Astrocyte (in vitro differentiated cells and primary cell): ENCODE data around the gene PLXNC1. TPM values are rescaled to one million over a fixed set of nuclear protein-coding genes. Genes with fewer than 3 reads are reported as not detected.

ENCODE experiments used
- DNase-seq: peaks from one replicate; pipeline ENCODE4 v3.0.0-alpha.2; 2010; ENCODE audit warnings: low read depth
- FAIRE-seq: peaks from 2 replicates; lab custom pipeline; 2011; peaks lifted over from hg19 to GRCh38; lab: Jason Lieb, UNC
- H2AFZ ChIP-seq: 2 replicates; pipeline ENCODE4 v1.6.0; 2012; ENCODE audit warnings: low read depth, low read length, inconsistent platforms
- H3K27ac ChIP-seq: 2 replicates; pipeline ENCODE4 v1.5.1; 2011; ENCODE audit warnings: low read depth, low read length, inconsistent platforms
- H3K27me3 ChIP-seq: 2 replicates; pipeline ENCODE4 v1.6.0; 2011; ENCODE audit warnings: low read length, inconsistent platforms; ENCODE audit not compliant: insufficient read depth
- H3K36me3 ChIP-seq: 2 replicates; pipeline ENCODE4 v1.5.1; 2011; ENCODE audit warnings: low read length, inconsistent platforms; ENCODE audit not compliant: insufficient read depth
- H3K4me1 ChIP-seq: 2 replicates; pipeline ENCODE4 v1.5.1; 2011; ENCODE audit warnings: low read length, inconsistent platforms; ENCODE audit not compliant: insufficient read depth
- H3K4me2 ChIP-seq: 2 replicates; pipeline ENCODE4 v1.6.0; 2012; ENCODE audit warnings: low read length, inconsistent platforms
- H3K4me3 ChIP-seq: 2 replicates; pipeline ENCODE4 v1.5.1; 2011; ENCODE audit warnings: low read depth, mild to moderate bottlenecking, low read length, inconsistent platforms; ENCODE audit not compliant: insufficient read depth
- H3K79me2 ChIP-seq: 2 replicates; pipeline ENCODE4 v1.6.0; 2012; ENCODE audit warnings: mild to moderate bottlenecking, low read length, inconsistent platforms; ENCODE audit not compliant: insufficient read depth
- H3K9ac ChIP-seq: 2 replicates; pipeline ENCODE4 v1.6.0; 2012; ENCODE audit warnings: mild to moderate bottlenecking, low read length, inconsistent platforms
- H3K9me3 ChIP-seq: 2 replicates; pipeline ENCODE4 v1.5.1; 2012; ENCODE audit warnings: low read depth, mild to moderate bottlenecking, low read length, inconsistent platforms; ENCODE audit not compliant: insufficient read depth
- H4K20me1 ChIP-seq: 2 replicates; pipeline ENCODE4 v1.6.0; 2012; ENCODE audit warnings: low read length, inconsistent platforms; ENCODE audit not compliant: insufficient read depth
- H3K27ac Mint-ChIP-seq: one replicate; pipeline ENCODE4 v1.8.0; 2021; ENCODE audit warnings: mild to moderate bottlenecking, mixed read lengths; ENCODE audit not compliant: unreplicated experiment
- H3K27me3 Mint-ChIP-seq: one replicate; pipeline ENCODE4 v1.8.0; 2021; ENCODE audit warnings: low read depth, mixed read lengths; ENCODE audit not compliant: unreplicated experiment
- H3K36me3 Mint-ChIP-seq: one replicate; pipeline ENCODE4 v1.8.0; 2021; ENCODE audit warnings: low read depth, mixed read lengths; ENCODE audit not compliant: unreplicated experiment
- H3K4me1 Mint-ChIP-seq: one replicate; pipeline ENCODE4 v1.8.0; 2021; ENCODE audit warnings: low read depth, mixed read lengths; ENCODE audit not compliant: unreplicated experiment
- H3K4me3 Mint-ChIP-seq: one replicate; pipeline ENCODE4 v1.8.0; 2021; ENCODE audit warnings: mild to moderate bottlenecking, moderate library complexity, mixed read lengths; ENCODE audit not compliant: unreplicated experiment
- H3K9me3 Mint-ChIP-seq: one replicate; pipeline ENCODE4 v1.8.0; 2021; ENCODE audit warnings: mild to moderate bottlenecking, mixed read lengths; ENCODE audit not compliant: unreplicated experiment
- CTCF ChIP-seq: IDR thresholded peaks from 2 replicates; pipeline ENCODE4 v1.5.1; 2011; ENCODE audit warnings: low read depth, mild to moderate bottlenecking, inconsistent platforms, low read length, moderate library complexity; ENCODE audit not compliant: insufficient read depth
- EZH2 ChIP-seq: IDR thresholded peaks from 2 replicates; pipeline ENCODE4 v1.6.1; 2012; ENCODE audit warnings: mild to moderate bottlenecking, low read length, inconsistent platforms; ENCODE audit not compliant: insufficient read depth
- total RNA-seq: library from RNA; stranded (reverse); gene quantifications from 2 replicates; pipeline ENCODE4 v1.2.1, GENCODE V29; 2021

The PLXNC1 gene
- total RNA-seq, 1 donor from 2014 or later, result 6.9 TPM

GRCh38 chr12:94269316-94269999, 121.1 kb downstream of the PLXNC1 start:
- FAIRE-seq (no peak), DNase-seq (no peak)
- Mint-ChIP-seq H3K36me3 (peaks cover 7% of the 10 kb centered on the region), H3K4me1 (peaks cover 12% of the 10 kb centered on the region), H3K27ac (no peak overlapping the region), H3K4me3 (no peak overlapping the region), H3K9me3 (no peaks in the 10 kb centered on the region), H3K27me3 (peaks cover 6% of the 10 kb centered on the region)
- Histone ChIP-seq H3K79me2 (no peaks in the 10 kb centered on the region), H3K4me3 (no peak overlapping the region), H3K27ac (no peak overlapping the region), H3K4me1 (no peaks in the 10 kb centered on the region), H3K4me2 (no peak overlapping the region), H4K20me1 (no peaks in the 10 kb centered on the region), H3K36me3 (no peaks in the 10 kb centered on the region), H3K27me3 (no peaks in the 10 kb centered on the region), H3K9ac (no peak overlapping the region), H3K9me3 (no peaks in the 10 kb centered on the region), H2AFZ (no peak overlapping the region)
- TF ChIP-seq CTCF, result no peak
- no peak for TF ChIP-seq EZH2

GRCh38 chr12:94271351-94271750, 123.0 kb downstream of the PLXNC1 start:
- no peak overlapping the region for H3K4me3 Mint-ChIP-seq
- H3K9me3 Mint-ChIP-seq, result no peaks in the 10 kb centered on the region
- Histone ChIP-seq H3K4me3 (no peak overlapping the region), H3K36me3 (no peaks in the 10 kb centered on the region), H3K4me1 (no peaks in the 10 kb centered on the region), H3K27ac (no peak overlapping the region), H3K9me3 (no peaks in the 10 kb centered on the region), H3K9ac (no peak overlapping the region), H3K79me2 (no peaks in the 10 kb centered on the region), H3K4me2 (no peak overlapping the region), H4K20me1 (no peaks in the 10 kb centered on the region), H2AFZ (no peak overlapping the region), H3K27me3 (no peaks in the 10 kb centered on the region)
- TF ChIP-seq EZH2 (no peak), CTCF (no peak)
- H3K27ac Mint-ChIP-seq, result no peak overlapping the region
- peaks cover 6% of the 10 kb centered on the region for H3K27me3 Mint-ChIP-seq
- H3K4me1 Mint-ChIP-seq, result peaks cover 7% of the 10 kb centered on the region
- peaks cover 4% of the 10 kb centered on the region for H3K36me3 Mint-ChIP-seq
- no peak for FAIRE-seq
- DNase-seq, result no peak

- no peaks in the 10 kb centered on the region for H4K20me1 ChIP-seq
- H3K4me2 ChIP-seq, result no peak overlapping the region
- Mint-ChIP-seq H3K9me3 (no peaks in the 10 kb centered on the region), H3K4me3 (no peak overlapping the region), H3K27me3 (peaks cover 6% of the 10 kb centered on the region), H3K36me3 (peaks cover 4% of the 10 kb centered on the region), H3K27ac (no peak overlapping the region), H3K4me1 (peaks cover 7% of the 10 kb centered on the region)
- no peak for FAIRE-seq
- H3K27me3 ChIP-seq, result no peaks in the 10 kb centered on the region
- no peak overlapping the region for H3K4me3 ChIP-seq
- no peaks in the 10 kb centered on the region for H3K79me2 ChIP-seq
- H3K27ac ChIP-seq, result no peak overlapping the region
- no peaks in the 10 kb centered on the region for H3K4me1 ChIP-seq
- no peaks in the 10 kb centered on the region for H3K9me3 ChIP-seq
- no peak for TF ChIP-seq EZH2
- no peak for TF ChIP-seq CTCF
- H2AFZ ChIP-seq, result no peak overlapping the region
- H3K36me3 ChIP-seq, result no peaks in the 10 kb centered on the region
- H3K9ac ChIP-seq, result no peak overlapping the region
- no peak for DNase-seq
These were observed 123.9 kb downstream of the PLXNC1 start for GRCh38 chr12:94272280-94272679.
